NT2/D1 (cell line): ENCODE data around the gene ASAP2.

ENCODE experiments used
- SUZ12 ChIP-seq: IDR thresholded peaks from 2 replicates; pipeline ENCODE4 v1.6.1; 2011; ENCODE audit not compliant: insufficient read length, insufficient read depth; ENCODE audit errors: extremely low read depth
- YY1 ChIP-seq: IDR thresholded peaks from 2 replicates; pipeline ENCODE4 v1.6.1; 2011; ENCODE audit not compliant: insufficient read length, insufficient read depth
- ZNF274 ChIP-seq: IDR thresholded peaks from 2 replicates; pipeline ENCODE4 v1.6.1; 2011; ENCODE audit warnings: mild to moderate bottlenecking, low read depth, low read length

- TF ChIP-seq YY1 = no peak
- no peak for TF ChIP-seq ZNF274
- no peak for TF ChIP-seq SUZ12
These were observed 32.1 kb downstream of the ASAP2 start for GRCh38 chr2:9238591-9239326.
